ENCODE data around the gene NEK11. TPM values are rescaled to one million over a fixed set of nuclear protein-coding genes. Genes with fewer than 3 reads are reported as not detected.
"Not testable (repeated sequence)": the region's sequence is repeated elsewhere in the genome, so short reads cannot be mapped to it uniquely, and the experiment has no call there.

NEK11 gene
- total RNA-seq, 1 donor from 2014 or later, result 10.2 TPM

- Histone ChIP-seq H3K36me3 (no peaks in the 10 kb centered on the region), H3K4me3 (no peak overlapping the region), H3K27ac (no peak overlapping the region), H3K4me1 (no peaks in the 10 kb centered on the region), H3K9me3 (no peaks in the 10 kb centered on the region), H3K27me3 (ENCODE audit: low read depth) (no peaks in the 10 kb centered on the region)
- ATAC-seq (no peak), DNase-seq (no peak)
- intact Hi-C loops (cut with DNase I), result no loop called here
- TF ChIP-seq, protein P1, sequence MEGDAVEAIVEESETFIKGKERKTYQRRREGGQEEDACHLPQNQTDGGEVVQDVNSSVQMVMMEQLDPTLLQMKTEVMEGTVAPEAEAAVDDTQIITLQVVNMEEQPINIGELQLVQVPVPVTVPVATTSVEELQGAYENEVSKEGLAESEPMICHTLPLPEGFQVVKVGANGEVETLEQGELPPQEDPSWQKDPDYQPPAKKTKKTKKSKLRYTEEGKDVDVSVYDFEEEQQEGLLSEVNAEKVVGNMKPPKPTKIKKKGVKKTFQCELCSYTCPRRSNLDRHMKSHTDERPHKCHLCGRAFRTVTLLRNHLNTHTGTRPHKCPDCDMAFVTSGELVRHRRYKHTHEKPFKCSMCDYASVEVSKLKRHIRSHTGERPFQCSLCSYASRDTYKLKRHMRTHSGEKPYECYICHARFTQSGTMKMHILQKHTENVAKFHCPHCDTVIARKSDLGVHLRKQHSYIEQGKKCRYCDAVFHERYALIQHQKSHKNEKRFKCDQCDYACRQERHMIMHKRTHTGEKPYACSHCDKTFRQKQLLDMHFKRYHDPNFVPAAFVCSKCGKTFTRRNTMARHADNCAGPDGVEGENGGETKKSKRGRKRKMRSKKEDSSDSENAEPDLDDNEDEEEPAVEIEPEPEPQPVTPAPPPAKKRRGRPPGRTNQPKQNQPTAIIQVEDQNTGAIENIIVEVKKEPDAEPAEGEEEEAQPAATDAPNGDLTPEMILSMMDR (IDR thresholded peaks at IDR 0.05), result no peak
Observed at GRCh38 chr3:131036986-131037385, 10.3 kb downstream of the NEK11 start.

DNA sequence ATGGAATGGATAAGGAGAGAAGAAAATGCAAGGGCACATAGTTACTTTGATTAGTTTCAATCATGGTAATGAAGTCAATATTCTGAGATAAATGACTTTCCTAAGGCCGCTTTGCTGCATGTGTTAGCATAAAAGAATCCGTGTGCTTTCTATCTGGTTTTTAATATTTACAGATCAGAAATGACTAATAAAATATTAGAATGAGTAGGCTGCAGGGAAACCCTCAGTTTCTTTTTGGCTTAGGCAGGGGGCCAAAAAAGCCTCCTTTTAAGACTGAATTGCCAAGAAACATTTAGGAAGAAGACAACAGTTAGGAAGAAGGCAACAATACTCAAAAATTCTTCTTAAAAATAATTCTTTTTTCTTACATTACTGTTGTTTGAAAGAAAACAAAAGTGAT, 11.6 kb downstream of the NEK11 start:
- no peaks in the 10 kb centered on the region for H3K9me3 ChIP-seq
- no peaks in the 10 kb centered on the region for H3K4me1 ChIP-seq

GRCh38 chr3:131042271-131042985, 15.8 kb downstream of the NEK11 start:
- H3K27ac ChIP-seq; DNase-seq; H3K9me3 ChIP-seq; H3K4me3 ChIP-seq; H3K27me3 ChIP-seq (ENCODE audit: low read depth); H3K4me1 ChIP-seq; intact Hi-C loops (cut with DNase I); ATAC-seq; H3K36me3 ChIP-seq: not testable (repeated sequence)

More for the DNA sequence above, 11.6 kb downstream of the NEK11 start:
- intact Hi-C loops (cut with DNase I), result no loop called here
- Histone ChIP-seq H3K27me3 (ENCODE audit: low read depth) (no peaks in the 10 kb centered on the region), H3K27ac (no peak overlapping the region), H3K36me3 (no peaks in the 10 kb centered on the region), H3K4me3 (no peak overlapping the region)
- TF ChIP-seq, protein P1 (IDR thresholded peaks at IDR 0.05), result no peak
- DNase-seq (no peak), ATAC-seq (no peak)

GRCh38 chr3:131047582-131047981, 20.9 kb downstream of the NEK11 start:
- Histone ChIP-seq H3K36me3 (no peaks in the 10 kb centered on the region), H3K4me3 (no peak overlapping the region), H3K27me3 (ENCODE audit: low read depth) (no peaks in the 10 kb centered on the region), H3K27ac (no peak overlapping the region), H3K9me3 (no peaks in the 10 kb centered on the region), H3K4me1 (no peaks in the 10 kb centered on the region)
- DNase-seq, result no peak
- no peak for ATAC-seq
- TF ChIP-seq, protein P1 (IDR thresholded peaks at IDR 0.05), result no peak
- intact Hi-C loops (cut with DNase I), result no loop called here

DNA sequence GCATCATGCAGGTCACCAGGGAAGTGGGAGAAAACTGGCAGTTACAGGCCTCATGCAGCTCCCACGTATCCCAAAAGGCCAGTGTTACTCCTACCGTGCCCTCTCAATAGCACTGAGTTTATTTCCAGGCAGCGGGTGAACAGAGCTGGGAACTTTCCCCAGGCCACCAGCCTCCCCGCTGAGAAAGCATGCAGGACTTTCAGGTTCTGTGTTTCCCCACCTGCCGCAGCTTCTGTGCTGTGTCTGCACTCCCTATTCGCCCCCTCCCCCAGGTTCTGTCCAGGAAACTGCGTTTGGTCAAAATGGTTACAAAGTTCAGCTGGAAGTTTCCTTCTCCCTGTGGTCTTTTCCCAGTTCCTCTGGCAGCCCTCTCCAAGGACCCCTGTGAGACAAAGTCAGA, 21.4 kb downstream of the NEK11 start:
- TF ChIP-seq, protein P1 (IDR thresholded peaks at IDR 0.05), result no peak
- DNase-seq, result no peak
- Histone ChIP-seq H3K36me3 (no peaks in the 10 kb centered on the region), H3K4me1 (no peaks in the 10 kb centered on the region), H3K27ac (no peak overlapping the region), H3K9me3 (no peaks in the 10 kb centered on the region), H3K27me3 (ENCODE audit: low read depth) (no peaks in the 10 kb centered on the region), H3K4me3 (no peak overlapping the region)
- intact Hi-C loops (cut with DNase I), result no loop called here
- ATAC-seq, result no peak

GRCh38 chr3:131050001-131050400, 23.3 kb downstream of the NEK11 start:
- Histone ChIP-seq H3K27ac (no peak overlapping the region), H3K9me3 (no peaks in the 10 kb centered on the region), H3K4me3 (no peak overlapping the region), H3K27me3 (ENCODE audit: low read depth) (no peaks in the 10 kb centered on the region), H3K36me3 (no peaks in the 10 kb centered on the region), H3K4me1 (no peaks in the 10 kb centered on the region)
- TF ChIP-seq, protein P1 (IDR thresholded peaks at IDR 0.05), result no peak
- intact Hi-C loops (cut with DNase I), result no loop called here
- ATAC-seq, result no peak
- no peak for DNase-seq
